A673 (cell line): ENCODE results near the gene TAF3. TPM values are rescaled to one million over a fixed set of nuclear protein-coding genes. Genes with fewer than 3 reads are reported as not detected.

Experiments
- BruUV-seq: library from RNA; stranded (reverse); fragments of 400-500 nt; replicated peaks from 2 replicates; lab custom pipeline; 2021; lab: Mats Ljungman, UMichigan
- CTCF ChIA-PET: fragments of 300-600 bp; sonication (Branson Sonifier 250); formaldehyde crosslinking; loops from one replicate; lab custom pipeline; 2022; ENCODE audit warnings: antibody characterized with exemption; lab: Charles Lee
- POLR2A ChIA-PET: fragments of 300-600 bp; sonication (Branson Sonifier 250); formaldehyde crosslinking; loops from one replicate; lab custom pipeline; 2022; ENCODE audit warnings: antibody characterized with exemption; ENCODE audit not compliant: low non-redundant PET; lab: Charles Lee
- DNase-seq: peaks from one replicate; pipeline ENCODE4 v3.0.0-alpha.2; 2015; ENCODE audit warnings: low spot score
- H3K27ac ChIP-seq: fragments of 200-600 bp; sonication (generic); 2 replicates; pipeline ENCODE4 v1.5.1; 2016; ENCODE audit warnings: mixed run types, low read depth, mild to moderate bottlenecking, mixed read lengths, antibody characterized with exemption, low read length; ENCODE audit not compliant: poor library complexity, severe bottlenecking
- H3K27me3 ChIP-seq: fragments of 200-600 bp; sonication (generic); replicated peaks from 2 replicates; pipeline ENCODE4 v1.6.1; 2017; ENCODE audit warnings: mixed run types, low read depth, mild to moderate bottlenecking, mixed read lengths, antibody characterized with exemption, low read length; ENCODE audit not compliant: insufficient read depth, poor library complexity
- H3K36me3 ChIP-seq: fragments of 200-600 bp; sonication (generic); 2 replicates; pipeline ENCODE4 v1.6.1; 2016; ENCODE audit warnings: mixed run types, mild to moderate bottlenecking, mixed read lengths, antibody characterized with exemption, low read length; ENCODE audit not compliant: insufficient read depth, poor library complexity, severe bottlenecking
- H3K4me1 ChIP-seq: fragments of 200-600 bp; sonication (generic); 2 replicates; pipeline ENCODE4 v1.6.1; 2017; ENCODE audit warnings: mixed run types, mild to moderate bottlenecking, mixed read lengths, antibody characterized with exemption, low read length; ENCODE audit not compliant: insufficient read depth, poor library complexity, severe bottlenecking
- H3K4me3 ChIP-seq: fragments of 200-600 bp; sonication (generic); 2 replicates; pipeline ENCODE4 v1.5.1; 2016; ENCODE audit warnings: low read depth, mixed run types, mild to moderate bottlenecking, mixed read lengths, low read length; ENCODE audit not compliant: poor library complexity, severe bottlenecking
- H3K9me3 ChIP-seq: fragments of 200-600 bp; sonication (generic); 2 replicates; pipeline ENCODE4 v1.6.1; 2016; ENCODE audit warnings: mixed run types, low read depth, mild to moderate bottlenecking, mixed read lengths, antibody characterized with exemption, low read length; ENCODE audit not compliant: poor library complexity, severe bottlenecking
- CTCF ChIP-seq: fragments of 300-800, 200-600 bp; sonication (generic); conservative IDR thresholded peaks from 2 replicates; pipeline ENCODE4 v1.5.1; 2017; ENCODE audit warnings: low read depth, mild to moderate bottlenecking, antibody characterized with exemption, low read length, moderate library complexity, mixed read lengths
- EZH2 ChIP-seq: fragments of 200-600 bp; sonication (generic); IDR thresholded peaks from 2 replicates; pipeline ENCODE4 v1.6.1; 2017; ENCODE audit warnings: borderline replicate concordance, low read depth, mild to moderate bottlenecking, mixed read lengths, antibody characterized with exemption, low read length; ENCODE audit not compliant: poor library complexity, severe bottlenecking
- intact Hi-C: fragments of 100-400 bp; cut with micrococcal nuclease; formaldehyde crosslinking; loops from one replicate; pipeline ENCODE4 v1.10.0; 2022; ENCODE audit not compliant: unreplicated experiment
- total RNA-seq: library from RNA; stranded (reverse); gene quantifications from 2 replicates; pipeline ENCODE4 v1.2.3, GENCODE V29; 2021

The TAF3 gene
- total RNA-seq, 1 experiment from 2014 or later: 14.0 TPM

DNA sequence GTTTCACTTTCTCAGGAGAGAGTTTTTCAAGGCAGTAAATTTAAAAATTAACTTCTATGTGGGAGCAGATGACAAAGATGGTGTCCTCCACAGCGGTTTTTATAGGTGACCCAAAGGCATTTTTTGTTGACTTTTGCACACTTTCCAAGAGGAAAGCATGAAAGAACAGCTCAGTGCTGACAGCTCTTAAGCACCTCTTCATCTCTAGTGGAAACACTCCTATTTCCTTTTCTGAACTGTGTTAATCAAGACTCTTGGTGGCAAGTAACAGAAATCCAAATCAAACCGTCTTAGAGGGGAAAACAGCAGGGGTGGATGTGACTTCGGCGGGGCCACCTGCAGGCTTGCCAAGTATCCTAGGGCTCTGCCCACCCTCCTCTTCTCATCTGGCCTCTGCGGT is 164.4 kb downstream of the TAF3 start:
- no peak for TF ChIP-seq EZH2
- TF ChIP-seq CTCF: no peak
- ChIA-PET CTCF (no interaction called here), POLR2A (no interaction called here)

GRCh38 chr10:7984325-7984724 is 166.0 kb downstream of the TAF3 start:
- no TSS peak for BruUV-seq
- Histone ChIP-seq H3K27me3 (no peaks in the 10 kb centered on the region), H3K4me1 (no peaks in the 10 kb centered on the region), H3K4me3 (no peak overlapping the region), H3K27ac (no peak overlapping the region), H3K36me3 (no peaks in the 10 kb centered on the region), H3K9me3 (no peaks in the 10 kb centered on the region)
- intact Hi-C loops: no loop called here
- ChIA-PET CTCF (no interaction called here), POLR2A (no interaction called here)
- DNase-seq: no peak
- TF ChIP-seq EZH2: no peak
- no peak for TF ChIP-seq CTCF

More for the DNA sequence above, 164.4 kb downstream of the TAF3 start:
- no peaks in the 10 kb centered on the region for H3K27me3 ChIP-seq
- no peaks in the 10 kb centered on the region for H3K36me3 ChIP-seq
- no peaks in the 10 kb centered on the region for H3K9me3 ChIP-seq
- H3K4me1 ChIP-seq: no peaks in the 10 kb centered on the region
- no peak overlapping the region for H3K4me3 ChIP-seq
- BruUV-seq: no TSS peak
- H3K27ac ChIP-seq: no peak overlapping the region
- DNase-seq: no peak
- intact Hi-C loops: no loop called here

DNA sequence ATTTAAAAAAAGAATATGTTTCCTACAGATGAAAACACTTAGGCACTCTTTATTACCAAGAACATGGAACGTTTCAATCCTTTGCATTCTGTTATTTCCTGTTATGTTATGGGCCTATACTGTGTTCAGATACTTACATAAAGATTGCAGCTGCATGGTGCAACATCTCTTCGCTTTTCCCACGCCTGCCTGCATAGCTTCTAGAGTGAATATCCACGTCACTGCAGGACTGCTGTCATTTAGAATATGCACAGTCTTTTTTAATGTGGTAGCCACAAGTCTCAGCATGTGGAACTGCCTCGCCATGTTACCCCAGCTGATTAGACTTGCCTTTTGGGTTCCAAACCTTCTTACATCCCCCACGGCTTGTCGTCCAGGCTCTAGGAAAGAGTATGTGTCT is 166.6 kb downstream of the TAF3 start:
- no peak for TF ChIP-seq EZH2
- TF ChIP-seq CTCF: no peak
- Histone ChIP-seq H3K4me3 (no peak overlapping the region), H3K36me3 (no peaks in the 10 kb centered on the region), H3K9me3 (no peaks in the 10 kb centered on the region), H3K27ac (no peak overlapping the region), H3K27me3 (no peaks in the 10 kb centered on the region), H3K4me1 (no peaks in the 10 kb centered on the region)
- BruUV-seq: no TSS peak
- DNase-seq: no peak
- intact Hi-C loops: no loop called here
- CTCF ChIA-PET: no interaction called here
- POLR2A ChIA-PET: no interaction called here
